Activated CD8-positive, alpha-beta T cell treated with anti-CD3 and anti-CD28 coated beads for 36 hours (primary cell): ENCODE measurements around the gene GM2A. TPM values are rescaled to one million over a fixed set of nuclear protein-coding genes. Genes with fewer than 3 reads are reported as not detected.
A peak's percentile ranks its signal among the peaks of the same experiment; 100 is the strongest.
"Not testable (repeated sequence)": the region's sequence is repeated elsewhere in the genome, so short reads cannot be mapped to it uniquely, and the experiment has no call there.

Source experiments
- ATAC-seq: fragments of 200-7000 bp; cut with Tn5 transposase; one replicate; pipeline ENCODE4 v1.10.0; 2021; ENCODE audit warnings: mild to moderate bottlenecking, moderate library complexity
- CTCF ChIA-PET: fragments of 350-600 bp; sonication (Branson Sonifier 250); formaldehyde crosslinking; loops from one replicate; lab custom pipeline; 2021; ENCODE audit warnings: antibody characterized with exemption; lab: Charles Lee
- POLR2A ChIA-PET: fragments of 350-600 bp; sonication (Branson Sonifier 250); formaldehyde crosslinking; loops from one replicate; lab custom pipeline; 2021; ENCODE audit warnings: antibody characterized with exemption; lab: Charles Lee
- DNase-seq: peaks from one replicate; pipeline ENCODE4 v3.0.0-alpha.2; 2020
- H3K27ac Mint-ChIP-seq: one replicate; pipeline ENCODE4 v1.8.0; 2021; ENCODE audit warnings: mild to moderate bottlenecking, mixed read lengths
- H3K27me3 Mint-ChIP-seq: one replicate; pipeline ENCODE4 v1.8.0; 2021; ENCODE audit warnings: mixed read lengths
- H3K36me3 Mint-ChIP-seq: one replicate; pipeline ENCODE4 v1.8.0; 2021; ENCODE audit warnings: low read depth, mixed read lengths
- H3K4me1 Mint-ChIP-seq: one replicate; pipeline ENCODE4 v1.8.0; 2021; ENCODE audit warnings: low read depth, mixed read lengths
- H3K4me3 Mint-ChIP-seq: one replicate; pipeline ENCODE4 v1.8.0; 2021; ENCODE audit warnings: mild to moderate bottlenecking, moderate library complexity, mixed read lengths
- H3K9me3 Mint-ChIP-seq: one replicate; pipeline ENCODE4 v1.8.0; 2021; ENCODE audit warnings: mixed read lengths
- intact Hi-C: fragments of 100-400 bp; cut with micrococcal nuclease; formaldehyde crosslinking; loops from one replicate; pipeline ENCODE4 v1.10.0; 2022
- total RNA-seq, 2 experiments: library from RNA; stranded (reverse); gene quantifications; one replicate each; pipeline ENCODE4 v1.2.3, GENCODE V29; 2021
- TF ChIP-seq, protein P1 (sequence below): fragments of 200-600 bp; IDR thresholded peaks from one replicate; pipeline ENCODE4 v1.8.0; 2022; ENCODE audit warnings: antibody characterized with exemption, mild to moderate bottlenecking

The GM2A gene
- total RNA-seq, 2 experiments from 2014 or later, result 13.3 to 13.7 TPM

DNA sequence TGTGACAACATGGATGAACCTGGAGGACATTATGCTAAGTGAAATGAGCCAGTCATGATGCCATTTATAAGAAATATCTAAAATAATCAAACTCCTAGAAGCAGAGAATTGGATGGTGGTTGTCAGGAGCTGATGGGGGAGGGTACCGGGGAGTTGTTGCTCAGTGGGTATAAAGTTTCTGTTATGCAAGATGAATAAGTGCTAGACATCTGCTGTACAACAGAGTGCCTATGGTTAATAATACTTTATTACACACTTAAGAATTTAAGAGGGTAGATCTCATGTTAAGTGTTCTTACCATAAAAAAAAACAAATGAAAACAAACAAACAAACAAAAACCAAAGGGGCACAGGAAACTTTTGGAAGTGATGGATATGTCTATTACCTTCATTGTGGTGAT, 16.1 kb upstream of the GM2A start:
- CTCF ChIA-PET, result interaction anchor here (2.2 to 6.6 kb wide), 5 partner anchors 15 to 153 kb away, joined by 7 to 83 read pairs (median 16); partner anchors contain the start of genes CCDC69 and GM2A
- H3K4me3 Mint-ChIP-seq, result no peak overlapping the region
- H3K27me3 Mint-ChIP-seq, result no peaks in the 10 kb centered on the region
- TF ChIP-seq, protein P1, sequence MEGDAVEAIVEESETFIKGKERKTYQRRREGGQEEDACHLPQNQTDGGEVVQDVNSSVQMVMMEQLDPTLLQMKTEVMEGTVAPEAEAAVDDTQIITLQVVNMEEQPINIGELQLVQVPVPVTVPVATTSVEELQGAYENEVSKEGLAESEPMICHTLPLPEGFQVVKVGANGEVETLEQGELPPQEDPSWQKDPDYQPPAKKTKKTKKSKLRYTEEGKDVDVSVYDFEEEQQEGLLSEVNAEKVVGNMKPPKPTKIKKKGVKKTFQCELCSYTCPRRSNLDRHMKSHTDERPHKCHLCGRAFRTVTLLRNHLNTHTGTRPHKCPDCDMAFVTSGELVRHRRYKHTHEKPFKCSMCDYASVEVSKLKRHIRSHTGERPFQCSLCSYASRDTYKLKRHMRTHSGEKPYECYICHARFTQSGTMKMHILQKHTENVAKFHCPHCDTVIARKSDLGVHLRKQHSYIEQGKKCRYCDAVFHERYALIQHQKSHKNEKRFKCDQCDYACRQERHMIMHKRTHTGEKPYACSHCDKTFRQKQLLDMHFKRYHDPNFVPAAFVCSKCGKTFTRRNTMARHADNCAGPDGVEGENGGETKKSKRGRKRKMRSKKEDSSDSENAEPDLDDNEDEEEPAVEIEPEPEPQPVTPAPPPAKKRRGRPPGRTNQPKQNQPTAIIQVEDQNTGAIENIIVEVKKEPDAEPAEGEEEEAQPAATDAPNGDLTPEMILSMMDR, result no peak
- ATAC-seq (no peak), DNase-seq (no peak)
- H3K9me3 Mint-ChIP-seq, result no peaks in the 10 kb centered on the region
- H3K36me3 Mint-ChIP-seq, result no peaks in the 10 kb centered on the region
- POLR2A ChIA-PET, result interaction anchor here (2.2 kb wide), 1 partner anchor 14 kb away, joined by 11 read pairs; no protein-coding TSS in a partner anchor
- H3K27ac Mint-ChIP-seq, result no peak overlapping the region
- peaks cover 33% of the 10 kb centered on the region for H3K4me1 Mint-ChIP-seq
- intact Hi-C loops, result no loop called here

DNA sequence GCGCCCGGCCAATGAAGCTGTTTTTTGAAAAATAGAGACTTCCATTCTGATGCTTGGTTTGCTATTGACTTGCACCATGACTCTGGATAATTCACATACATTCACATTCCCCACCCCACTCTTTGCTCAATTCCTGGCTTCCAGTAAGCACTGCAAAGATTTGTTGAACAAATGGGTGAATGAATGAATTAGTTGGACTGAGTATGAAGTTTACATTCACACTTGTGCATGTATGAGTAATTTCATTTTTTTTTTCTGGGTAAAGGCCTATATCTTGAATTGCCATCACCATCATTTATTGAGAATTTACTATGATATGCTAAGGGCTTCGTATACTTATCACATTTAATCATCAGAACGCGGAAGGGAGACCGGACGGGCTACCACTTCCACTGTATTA, 15.3 kb upstream of the GM2A start:
- CTCF ChIA-PET, result interaction anchor here (0.9 to 6.6 kb wide), 19 partner anchors 9 to 172 kb away, joined by 3 to 83 read pairs (median 11); partner anchors contain the start of genes CCDC69 and GM2A
- H3K4me1 Mint-ChIP-seq, result peaks cover 33% of the 10 kb centered on the region
- peak overlapping the region; percentile 62 for H3K27ac Mint-ChIP-seq
- no peaks in the 10 kb centered on the region for H3K27me3 Mint-ChIP-seq
- no peaks in the 10 kb centered on the region for H3K36me3 Mint-ChIP-seq
- POLR2A ChIA-PET, result interaction anchor here (0.9 to 2.2 kb wide), 3 partner anchors 14 to 112 kb away, joined by 3 to 11 read pairs (median 4); partner anchors contain the start of gene CCDC69
- intact Hi-C loops, result no loop called here
- TF ChIP-seq, protein P1, result no peak
- DNase-seq (no peak), ATAC-seq (no peak)
- H3K9me3 Mint-ChIP-seq, result no peaks in the 10 kb centered on the region
- peak overlapping the region; percentile 37 for H3K4me3 Mint-ChIP-seq

DNA sequence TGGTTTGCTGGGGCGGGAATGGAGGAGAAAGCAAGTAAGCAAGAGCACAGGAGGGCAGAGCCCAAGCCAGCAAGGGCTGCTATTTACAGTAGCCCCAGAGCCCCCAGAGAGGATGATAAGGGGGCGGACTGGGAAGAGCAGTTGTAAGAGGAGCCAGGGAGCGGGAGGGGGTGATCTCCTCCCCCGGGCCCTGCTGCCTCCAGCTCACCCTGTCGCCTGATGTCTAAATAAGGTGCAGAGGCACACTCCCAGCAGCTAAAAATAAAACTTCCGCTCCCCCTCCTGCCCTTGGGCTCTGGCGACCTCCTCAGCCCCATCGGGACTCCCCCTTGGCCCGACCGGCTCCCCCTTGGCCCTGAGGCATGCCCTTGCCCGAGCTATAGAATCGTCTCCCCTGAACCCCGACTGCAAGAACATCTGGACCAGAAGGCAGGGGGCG, 14.7 kb upstream of the GM2A start:
- H3K36me3 Mint-ChIP-seq, result no peaks in the 10 kb centered on the region
- TF ChIP-seq, protein P1, result no peak
- CTCF ChIA-PET, result interaction anchor here (0.8 to 6.6 kb wide), 32 partner anchors 10 to 178 kb away, joined by 3 to 83 read pairs (median 6); partner anchors contain the start of genes CCDC69 and GM2A
- peak overlapping the region; percentile 62 for H3K27ac Mint-ChIP-seq
- intact Hi-C loops, result no loop called here
- peak overlapping the region; percentile 37 for H3K4me3 Mint-ChIP-seq
- H3K9me3 Mint-ChIP-seq, result no peaks in the 10 kb centered on the region
- POLR2A ChIA-PET, result interaction anchor here (0.9 to 2.2 kb wide), 3 partner anchors 13 to 113 kb away, joined by 3 to 11 read pairs (median 4); partner anchors contain the start of gene CCDC69
- peak; percentile 57 for ATAC-seq
- H3K4me1 Mint-ChIP-seq, result peaks cover 33% of the 10 kb centered on the region
- DNase-seq, result peak; percentile 47
- no peaks in the 10 kb centered on the region for H3K27me3 Mint-ChIP-seq

DNA sequence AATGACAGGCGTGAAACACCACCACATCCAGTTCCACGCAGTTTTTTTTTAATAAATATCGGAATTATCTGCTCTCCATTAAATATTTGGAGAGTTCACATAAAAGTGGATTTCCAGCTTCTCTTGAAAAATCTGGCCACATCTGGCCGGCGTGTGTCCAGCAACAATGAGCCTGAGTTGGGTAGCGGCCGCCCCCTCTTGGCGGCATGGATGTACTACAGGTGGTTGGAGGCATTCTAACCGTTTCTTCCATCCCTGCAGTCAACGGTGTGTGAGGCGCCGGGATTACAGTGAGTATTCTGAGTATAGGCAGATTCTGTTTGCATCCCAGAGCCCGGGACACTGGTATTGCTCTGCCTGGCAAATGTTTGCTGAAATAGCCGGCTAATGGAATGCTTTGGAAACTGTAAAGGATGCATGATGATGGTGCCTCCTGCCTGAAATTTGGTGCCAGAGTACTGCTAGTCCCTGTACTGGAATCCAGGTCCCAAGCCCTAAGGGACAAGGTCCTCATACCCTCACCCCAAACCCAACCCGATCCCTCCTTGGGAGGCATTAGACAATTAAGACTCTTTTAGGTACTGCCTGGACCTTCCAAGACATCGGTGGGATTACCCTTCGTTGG, 13.6 kb upstream of the GM2A start:
- peak; percentile 78 for DNase-seq
- ChIA-PET POLR2A (interaction anchor here (1.0 to 2.2 kb wide), 3 partner anchors 12 to 21 kb away, joined by 3 to 11 read pairs (median 3); no protein-coding TSS in a partner anchor), CTCF (interaction anchor here (0.8 to 6.6 kb wide), 28 partner anchors 9 to 179 kb away, joined by 3 to 83 read pairs (median 6); partner anchors contain the start of genes CCDC69 and GM2A)
- no peaks in the 10 kb centered on the region for H3K27me3 Mint-ChIP-seq
- H3K4me1 Mint-ChIP-seq, result peaks cover 37% of the 10 kb centered on the region
- peak overlapping the region; percentile 13 for H3K27ac Mint-ChIP-seq
- H3K4me3 Mint-ChIP-seq, result peak overlapping the region; percentile 21
- intact Hi-C loops, result no loop called here
- no peaks in the 10 kb centered on the region for H3K36me3 Mint-ChIP-seq
- TF ChIP-seq, protein P1, result peak; percentile 98
- no peaks in the 10 kb centered on the region for H3K9me3 Mint-ChIP-seq
- peak; percentile 85 for ATAC-seq

DNA sequence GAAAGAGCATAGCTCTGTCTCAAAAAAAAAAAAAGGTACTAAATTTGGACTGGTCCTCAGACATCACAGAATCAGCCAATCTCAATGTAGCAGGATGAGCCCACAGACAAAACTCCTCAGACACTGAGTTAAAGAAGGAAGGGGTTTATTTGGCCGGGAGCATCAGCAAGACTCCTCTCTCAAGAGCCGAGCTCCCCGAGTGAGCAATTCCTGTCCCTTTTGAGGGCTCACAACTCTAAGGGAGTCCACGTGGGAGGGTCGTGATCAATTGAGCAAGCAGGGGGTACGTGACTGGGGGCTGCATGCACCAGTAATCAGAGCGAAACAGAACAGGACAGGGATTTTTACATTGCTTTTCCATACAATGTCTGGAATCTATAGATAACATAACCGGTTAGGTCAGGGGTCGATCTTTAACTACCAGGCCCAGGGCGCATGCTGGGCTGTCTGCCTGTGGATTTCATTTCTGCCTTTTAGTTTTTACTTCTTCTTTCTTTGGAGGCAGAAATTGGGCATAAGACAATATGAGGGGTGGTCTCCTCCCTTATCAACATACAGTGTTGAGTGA, 12.6 kb upstream of the GM2A start:
- H3K27me3 Mint-ChIP-seq, ATAC-seq, H3K9me3 Mint-ChIP-seq, H3K27ac Mint-ChIP-seq, H3K4me3 Mint-ChIP-seq, intact Hi-C loops, DNase-seq, H3K36me3 Mint-ChIP-seq: not testable (repeated sequence)
- peaks cover 31% of the 10 kb centered on the region for H3K4me1 Mint-ChIP-seq
- ChIA-PET POLR2A (interaction anchor here (1.5 to 1.9 kb wide), 2 partner anchors 12 to 22 kb away, joined by 3 to 6 read pairs; partner anchors contain the start of gene GM2A), CTCF (interaction anchor here (1.2 to 6.6 kb wide), 8 partner anchors 12 to 125 kb away, joined by 4 to 83 read pairs (median 24); partner anchors contain the start of gene CCDC69)
